Amygdala (tissue), 56 donors: ENCODE measurements around the gene ARHGEF40.
A peak's percentile ranks its signal among the peaks of the same experiment; 100 is the strongest.

Experiments used
- DNase-seq, 56 donors: peaks; one replicate each; lab custom pipeline; 2025; lab: John Stamatoyannopoulos, UW

The ARHGEF40 gene

GRCh38 chr14:21105095-21105494 is 35.0 kb downstream of the ARHGEF40 start:
- no peak for DNase-seq

GRCh38 chr14:21106176-21106497 is 36.0 kb downstream of the ARHGEF40 start:
- DNase-seq, result no peak

GRCh38 chr14:21106498-21107282 is 36.6 kb downstream of the ARHGEF40 start:
- peak in 46 of 56 donors; percentile 21 to 86 (median 51) for DNase-seq

- DNase-seq, result peak in 1 of 56 donors; percentile 52
These were observed 37.2 kb downstream of the ARHGEF40 start for GRCh38 chr14:21107283-21107800.

GRCh38 chr14:21108791-21109190 is 38.7 kb downstream of the ARHGEF40 start:
- no peak for DNase-seq

- no peak for DNase-seq
These were observed 39.5 kb downstream of the ARHGEF40 start for GRCh38 chr14:21109377-21110138.

- no peak for DNase-seq
These were observed 42.2 kb downstream of the ARHGEF40 start for GRCh38 chr14:21112255-21112654.

- DNase-seq, result no peak
These were observed 43.3 kb downstream of the ARHGEF40 start for GRCh38 chr14:21113369-21113768.

- DNase-seq, result no peak
These were observed 48.8 kb downstream of the ARHGEF40 start for GRCh38 chr14:21118933-21119332.

- DNase-seq, result no peak
These were observed 50.6 kb downstream of the ARHGEF40 start for GRCh38 chr14:21120686-21121085.

- DNase-seq, result no peak
These were observed 51.0 kb downstream of the ARHGEF40 start for GRCh38 chr14:21121122-21121521.

GRCh38 chr14:21123429-21123828 is 53.3 kb downstream of the ARHGEF40 start:
- DNase-seq, result no peak

- no peak for DNase-seq
These were observed 63.8 kb downstream of the ARHGEF40 start for GRCh38 chr14:21133901-21134300.

- no peak for DNase-seq
These were observed 65.9 kb downstream of the ARHGEF40 start for GRCh38 chr14:21136024-21136423.
